T47D (cell line): Measurements from ENCODE around the gene TOX3.

Experiments
- DNase-seq, 2 experiments: peaks; one replicate each; pipeline versions ENCODE4 v3.0.0 to v3.0.0-alpha.2; 2011 to 2012; ENCODE audit warnings: low read depth in 1 of 2, low spot score in 1 of 2
- JUND ChIP-seq: IDR thresholded peaks from 2 replicates; pipeline ENCODE4 v1.6.1; 2012; ENCODE audit warnings: low read depth
- in situ Hi-C: cut with HindIII; loops from 2 replicates; pipeline ENCODE4 v1.10.0; 2016; ENCODE audit warnings: low sequenced_read_pairs, low pct_unique_long_range_greater_than_20kb

The TOX3 gene

DNA sequence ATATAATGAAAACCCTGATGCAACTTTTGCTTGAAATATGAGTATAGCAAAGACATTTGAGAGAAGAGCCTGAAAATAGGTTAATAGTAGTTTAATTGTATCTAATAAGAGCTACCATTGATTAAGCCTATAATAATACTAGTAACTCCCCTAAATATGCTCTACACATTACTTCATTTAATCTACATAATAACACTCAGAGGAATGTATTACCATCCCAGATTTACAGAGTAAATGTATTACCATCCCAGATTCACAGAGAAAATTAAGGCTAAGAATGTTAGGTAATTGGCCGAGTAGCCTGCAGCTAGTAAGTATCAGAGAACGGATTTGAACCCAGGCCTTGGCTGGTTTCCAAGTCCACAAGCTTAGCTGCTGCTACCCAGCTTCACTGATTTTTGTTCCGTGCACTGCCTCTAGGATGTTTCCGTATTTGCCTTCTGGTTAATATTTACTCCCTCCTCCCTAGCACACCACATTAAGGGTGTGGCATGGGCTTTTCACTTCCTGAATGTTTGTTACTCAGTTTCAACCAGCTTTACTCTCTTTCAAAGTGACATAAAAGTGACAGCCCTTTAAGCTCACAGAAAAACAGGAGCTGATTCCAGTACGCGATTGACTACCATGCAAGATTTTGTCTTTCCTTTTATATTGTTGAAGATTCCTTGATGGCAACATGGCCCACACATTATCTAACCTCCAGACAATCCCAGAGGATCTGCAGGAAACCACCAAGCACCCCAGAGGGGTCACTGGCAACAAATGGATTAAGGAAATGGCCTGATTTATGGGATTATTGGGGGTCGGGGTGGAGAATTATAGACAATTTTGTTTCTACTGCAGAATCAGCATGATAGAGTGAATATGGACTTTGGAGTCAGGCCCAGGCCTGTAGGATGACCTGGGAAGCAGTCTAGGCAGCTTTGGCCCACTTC is 26.7 kb upstream of the TOX3 start:
- in situ Hi-C loops, result no loop called here

DNA sequence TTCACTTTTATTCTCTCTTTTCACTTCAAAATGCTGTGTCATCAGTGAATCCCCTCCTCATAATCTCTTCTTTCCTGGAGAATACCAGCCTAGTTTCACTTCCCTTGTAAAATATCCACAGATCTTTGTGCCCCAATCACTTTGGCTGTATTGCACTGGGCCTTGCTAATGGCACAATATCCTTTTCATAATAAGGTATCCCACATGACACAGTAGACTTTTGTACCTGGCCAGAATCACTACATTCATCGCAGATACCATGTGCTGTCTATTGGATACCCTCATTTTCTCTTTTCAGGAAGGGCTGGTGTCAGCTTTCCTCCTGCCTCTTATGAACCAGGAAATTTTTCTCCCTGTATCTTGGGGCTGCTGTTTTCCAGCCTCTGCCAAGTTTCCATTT is 25.7 kb upstream of the TOX3 start:
- in situ Hi-C loops, result no loop called here
- no peak for TF ChIP-seq JUND
- no peak for DNase-seq

More for the DNA sequence above, 26.7 kb upstream of the TOX3 start:
- DNase-seq, result peak in 1 of 2 experiments; percentile 40
- TF ChIP-seq JUND, result no peak

DNA sequence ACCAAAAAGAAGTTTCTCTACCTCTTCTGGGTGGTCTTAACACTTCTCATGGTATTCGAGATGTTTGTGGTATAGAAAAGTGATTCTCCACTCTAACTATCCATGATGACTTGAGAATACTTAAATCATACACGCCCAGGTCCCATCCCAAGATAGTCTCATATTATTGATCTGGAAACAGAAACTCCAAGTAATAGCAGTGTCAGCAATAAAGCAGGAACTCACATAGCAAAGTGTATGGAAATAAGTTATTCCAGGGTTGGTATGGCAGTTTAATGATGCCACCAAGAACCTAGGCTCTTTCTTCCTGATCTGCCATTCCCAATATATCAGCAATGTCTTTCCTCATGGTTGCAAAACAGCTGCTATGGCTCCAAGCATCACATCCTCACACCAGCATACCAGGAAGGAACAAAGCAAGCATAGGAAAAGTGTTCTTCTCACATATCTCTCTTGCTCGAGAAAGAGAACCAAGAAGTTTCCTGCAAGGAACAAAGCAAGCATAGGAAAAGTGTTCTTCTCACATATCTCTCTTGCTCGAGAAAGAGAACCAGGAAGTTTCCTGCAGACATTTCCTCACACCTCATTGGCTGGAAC is 23.6 kb upstream of the TOX3 start:
- no peak for DNase-seq
- TF ChIP-seq JUND, result no peak
- in situ Hi-C loops, result no loop called here

DNA sequence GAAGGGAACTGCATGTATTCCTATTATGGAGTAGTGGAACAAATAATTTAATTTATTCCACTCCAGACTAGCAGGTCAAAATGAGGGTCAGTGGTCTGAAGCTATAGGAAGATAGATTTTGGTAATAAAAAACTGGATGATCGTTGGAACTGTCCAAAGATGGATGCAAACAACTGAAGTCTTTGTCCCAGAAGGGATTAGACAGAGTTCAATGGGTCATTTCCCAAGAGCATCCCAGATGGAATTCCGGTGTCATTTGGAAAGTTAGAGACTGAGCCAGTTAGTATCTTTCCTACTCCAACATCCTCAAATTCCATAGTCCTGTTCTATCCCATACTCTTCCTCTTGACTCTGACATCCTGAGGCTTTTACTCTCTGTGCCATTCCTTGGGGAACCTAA is 22.8 kb upstream of the TOX3 start:
- in situ Hi-C loops, result no loop called here
- no peak for DNase-seq
- TF ChIP-seq JUND, result no peak

DNA sequence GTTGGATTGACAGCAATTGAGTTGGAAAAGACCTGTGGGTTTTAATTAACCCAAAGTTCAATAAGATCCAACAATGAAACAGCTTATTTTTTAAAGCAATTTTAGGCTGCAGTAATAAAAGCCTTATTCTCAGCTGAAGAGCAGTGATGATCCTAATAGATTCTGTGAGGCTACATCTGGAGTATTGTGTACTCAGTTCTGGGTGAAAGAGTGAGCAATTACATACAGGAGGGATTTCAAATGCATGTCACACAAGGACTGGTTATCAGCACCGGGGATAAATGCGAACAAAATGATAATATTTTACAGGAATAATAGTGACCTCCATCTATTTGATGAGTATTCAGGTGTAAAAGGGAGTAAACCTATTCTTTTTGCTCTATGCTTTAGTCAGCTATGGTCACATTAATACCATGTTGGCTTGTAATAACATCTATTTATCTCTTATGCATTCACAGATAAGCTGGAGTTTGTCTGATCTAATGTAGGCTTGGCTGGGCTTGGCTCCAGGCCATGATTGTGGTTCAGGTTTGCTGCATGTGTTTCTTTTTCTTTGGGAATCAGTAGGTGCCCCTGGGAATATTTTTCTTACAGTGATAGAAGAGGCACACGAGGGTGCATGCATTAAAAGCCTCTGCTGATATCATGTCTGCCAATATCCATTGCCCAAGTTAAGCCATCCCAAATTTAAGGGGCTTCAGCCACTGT is 22.2 kb upstream of the TOX3 start:
- in situ Hi-C loops, result no loop called here
- TF ChIP-seq JUND, result no peak
- no peak for DNase-seq

DNA sequence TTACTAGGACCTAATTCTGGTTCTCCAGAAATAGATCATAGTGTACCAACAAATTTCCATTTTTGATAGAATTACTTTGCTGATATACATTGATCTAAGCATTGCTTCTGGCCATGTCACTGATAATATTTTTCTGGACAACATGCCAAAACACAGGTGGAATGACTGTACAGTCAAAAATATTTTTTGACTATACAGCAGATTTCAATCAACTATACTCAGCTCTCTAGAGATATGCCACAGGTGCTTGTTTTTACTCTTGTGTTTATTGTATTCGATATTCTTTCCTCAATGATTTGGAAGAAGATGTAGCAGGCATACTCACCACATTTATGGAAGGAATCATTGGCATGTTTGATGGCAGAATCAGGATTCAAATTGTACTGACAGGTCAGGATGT is 21.6 kb upstream of the TOX3 start:
- DNase-seq, result no peak
- no peak for TF ChIP-seq JUND
- in situ Hi-C loops, result no loop called here

DNA sequence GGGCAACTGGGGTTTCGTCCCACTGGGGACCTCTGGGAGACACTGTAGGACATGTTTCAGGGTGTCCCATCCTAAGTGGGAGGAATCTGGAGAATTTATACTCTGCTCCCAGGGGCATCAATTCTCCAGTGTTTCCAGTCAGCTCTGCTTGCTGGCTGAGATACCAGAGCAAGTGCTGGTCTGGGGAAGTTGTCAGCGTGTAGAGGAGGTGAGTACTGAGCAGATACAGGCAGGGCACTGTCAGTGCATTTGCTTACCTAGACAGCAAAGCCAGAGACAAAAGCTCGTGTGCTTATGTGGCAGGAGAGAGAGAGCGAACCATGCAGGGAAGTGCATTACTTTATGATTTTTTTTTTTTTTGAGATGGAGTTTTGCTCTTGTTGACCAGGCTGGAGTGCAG is 20.2 kb upstream of the TOX3 start:
- in situ Hi-C loops, result no loop called here
- TF ChIP-seq JUND, result no peak
- DNase-seq, result no peak

DNA sequence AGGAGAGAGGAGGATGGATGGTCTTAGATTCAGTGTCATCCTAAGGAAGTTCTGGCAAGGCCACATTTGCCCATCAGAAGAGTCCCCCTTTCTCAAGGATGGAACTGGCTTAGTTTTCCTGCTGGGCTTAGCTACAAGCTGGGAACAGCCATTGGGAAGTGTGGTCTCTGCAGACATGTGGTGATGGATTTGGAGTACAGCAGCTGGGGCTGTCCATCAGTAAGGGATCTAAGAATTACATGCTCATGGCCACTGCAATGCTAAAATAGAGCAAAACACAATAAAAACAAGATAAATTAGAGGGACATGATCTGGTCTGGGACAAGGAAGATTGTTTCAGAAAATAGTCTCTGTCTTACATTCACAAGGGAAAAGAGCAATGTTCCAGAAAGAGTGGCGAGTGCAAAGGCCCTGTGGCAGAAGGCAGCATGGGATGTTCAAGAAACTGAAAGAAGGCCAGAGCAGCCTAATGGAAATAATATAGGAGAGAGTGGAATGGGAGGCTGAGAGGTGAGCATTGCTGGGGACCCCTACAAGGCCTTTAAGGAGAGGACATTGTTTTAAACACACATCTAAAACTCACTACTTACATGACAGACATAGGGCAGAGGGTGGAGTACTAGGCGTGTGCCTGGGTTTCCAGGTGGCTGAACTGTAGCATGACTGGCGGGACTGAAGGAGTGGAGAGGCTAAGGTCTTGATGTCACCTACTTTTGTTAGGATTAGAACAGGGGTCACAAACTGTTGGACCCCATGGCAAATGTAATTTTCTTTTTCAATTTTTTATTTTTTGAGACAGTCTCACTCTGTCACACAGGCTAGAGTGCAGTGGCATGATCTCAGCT is 17.0 kb upstream of the TOX3 start:
- DNase-seq, result no peak
- no peak for TF ChIP-seq JUND
- in situ Hi-C loops, result no loop called here

DNA sequence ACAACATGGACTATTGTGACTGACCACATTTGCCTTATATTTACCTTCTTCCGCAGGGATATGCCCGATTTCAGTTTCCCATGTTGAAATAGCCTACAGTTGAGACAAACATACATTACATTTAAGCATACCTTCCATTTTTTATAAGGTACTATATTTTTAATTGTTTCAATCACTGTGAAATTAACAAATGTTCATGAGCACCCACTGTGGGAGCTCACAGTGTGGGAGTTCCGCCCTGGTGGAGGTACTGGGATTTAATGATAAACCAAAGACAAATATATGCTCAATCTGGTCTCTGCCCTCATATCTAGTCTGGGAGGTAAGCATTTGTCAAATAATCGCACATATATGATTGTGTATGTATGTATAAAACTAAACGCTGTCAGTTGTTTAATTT is 15.8 kb upstream of the TOX3 start:
- no peak for TF ChIP-seq JUND

DNA sequence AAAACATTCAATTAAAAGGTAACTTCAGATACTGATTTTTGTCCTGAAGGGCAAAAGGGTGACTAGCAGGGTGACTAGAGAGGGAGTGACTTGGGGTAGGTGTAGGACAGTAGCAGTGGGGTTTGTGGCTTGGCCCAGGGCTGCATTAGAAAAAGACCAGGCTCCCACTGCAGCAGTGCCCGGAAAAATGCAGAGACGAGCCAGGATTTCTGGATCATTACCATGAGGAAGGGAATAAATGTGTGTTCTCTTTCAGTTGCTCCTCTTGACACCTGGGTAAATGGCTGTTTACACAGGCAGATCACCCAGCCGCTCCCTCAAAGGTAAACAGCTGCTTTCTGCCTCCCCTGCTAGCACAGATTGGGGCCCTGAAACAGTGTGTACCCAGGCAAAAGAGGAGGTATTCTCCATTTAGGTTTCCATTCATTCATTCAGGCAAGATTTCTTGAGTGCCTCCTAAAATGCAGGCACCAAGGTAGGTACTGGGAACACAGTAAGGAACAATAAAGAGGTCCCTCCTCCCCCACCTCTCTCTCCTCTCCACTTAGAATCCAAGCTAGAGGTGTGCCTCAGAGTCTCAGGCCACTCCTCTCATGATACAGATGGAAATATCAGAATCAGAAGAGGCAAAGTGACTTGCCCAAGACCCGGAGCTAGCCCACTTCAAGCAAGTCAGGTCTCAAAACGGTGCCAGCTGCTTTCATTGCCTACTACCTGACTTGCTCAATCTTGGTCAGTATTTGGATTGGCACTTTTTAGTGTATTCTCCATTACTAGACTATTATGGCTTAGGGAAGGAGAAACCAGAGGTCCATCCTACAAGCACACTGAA is 15.2 kb upstream of the TOX3 start:
- no peak for TF ChIP-seq JUND
- DNase-seq, result peak in 1 of 2 experiments; percentile 11
- in situ Hi-C loops, result no loop called here

More for the DNA sequence above, 15.8 kb upstream of the TOX3 start:
- DNase-seq, result no peak
- in situ Hi-C loops, result no loop called here

DNA sequence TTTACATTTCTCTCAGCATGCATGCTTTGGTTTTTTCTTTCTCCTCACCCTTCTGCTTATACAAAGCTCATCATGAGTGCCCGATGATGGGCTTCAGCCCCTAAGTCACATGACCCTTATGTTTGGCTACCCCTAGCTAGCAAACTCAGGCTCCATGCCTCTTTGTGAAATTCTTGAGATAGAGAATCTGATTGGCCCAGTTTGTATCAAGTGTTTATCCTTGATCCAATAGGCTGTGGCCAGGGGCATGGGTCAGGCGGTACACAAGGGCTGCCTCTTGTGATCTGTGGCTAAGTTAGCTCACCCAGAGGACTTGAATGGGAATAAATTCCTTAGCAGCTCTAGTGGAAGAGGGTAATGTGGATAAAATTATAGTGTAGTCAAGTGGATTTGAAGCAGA is 11.5 kb upstream of the TOX3 start:
- DNase-seq, result no peak
- no peak for TF ChIP-seq JUND
- in situ Hi-C loops, result no loop called here
